ENCODE results near the gene GPN2. TPM values are rescaled to one million over a fixed set of nuclear protein-coding genes. Genes with fewer than 3 reads are reported as not detected.

The GPN2 gene
- total and polyA plus RNA-seq, 2 donors (not counting 1 experiment from before 2014, with no cell fraction given): 15.2 to 43.5 TPM

GRCh38 chr1:26826261-26827105, 63.6 kb downstream of the GPN2 start, which contains the start of gene ZDHHC18:
ZDHHC18 (plus strand) TSS chr1:26826688; CDS start chr1:26826805, 117 bp downstream.
- peaks cover 0 to 5% of the 10 kb centered on the region in 2 experiments for H3K36me3 ChIP-seq (replicated peaks in 1 of 2; ENCODE audit: control extremely low read depth in 1 of 2, control insufficient read depth in 1 of 2, extremely low read depth in 1 of 2, insufficient read depth in 2 of 2, low read length in 1 of 2)
- under 1% methylated on average over 107 of the region's 107 CpGs for WGBS (ENCODE audit: insufficient coverage)
- H3K4me1 ChIP-seq (ENCODE audit: control insufficient read depth in 2 of 2, insufficient read depth in 2 of 2, low read length in 2 of 2): peaks cover 32 to 52% of the 10 kb centered on the region in 2 donors
- peaks cover 0 to 16% (median 4%) of the 10 kb centered on the region in 4 experiments for H3K27me3 ChIP-seq (replicated peaks in 1 of 4; ENCODE audit: control extremely low read depth in 1 of 4, control insufficient read depth in 3 of 4, insufficient read depth in 4 of 4, low read length in 3 of 4)
- DNase-seq (peak; percentile 82), ATAC-seq (ENCODE audit: low read depth) (peak; percentile 92)
- H3K4me2 ChIP-seq (replicated peaks; ENCODE audit: low read depth, low read length, poor library complexity, severe bottlenecking): peak within 1 kb of the TSS; percentile 99
- peak within 1 kb of the TSS; percentile 48 to 89 (median 66) for H3K4me3 ChIP-seq (ENCODE audit: control extremely low read depth in 1 of 5, extremely low read depth in 1 of 5, insufficient read depth in 1 of 5, low read depth in 2 of 5, low read length in 4 of 5)
- H3K27ac ChIP-seq (ENCODE audit: low read length in 2 of 2): peak within 1 kb of the TSS; percentile 22 to 64
- intact Hi-C loops (cut with micrococcal nuclease): no loop called here
- TF ChIP-seq CTCF (IDR thresholded peaks at IDR 0.05) (peak; percentile 48), EZH2 (IDR thresholded peaks at IDR 0.05; ENCODE audit: borderline replicate concordance, insufficient read depth, low read depth, low read length, poor library complexity, severe bottlenecking) (no peak)
- no peaks in the 10 kb centered on the region for H3K9me3 ChIP-seq (ENCODE audit: control extremely low read depth in 1 of 3, control insufficient read depth in 2 of 3, insufficient read depth in 1 of 3, low read length in 2 of 3)
- peaks cover 22% of the 10 kb centered on the region for H3K79me2 ChIP-seq (ENCODE audit: control insufficient read depth, insufficient read depth, low read length)
- peak within 1 kb of the TSS; percentile 93 for H2AFZ ChIP-seq (ENCODE audit: insufficient read depth, low read depth, low read length, poor library complexity, severe bottlenecking)
- Mint-ChIP-seq H3K27me3 (peaks cover 7% of the 10 kb centered on the region), H3K9me3 (ENCODE audit: insufficient read depth) (no peaks in the 10 kb centered on the region), H3K4me3 (peak within 1 kb of the TSS; percentile 93), H3K4me1 (peaks cover 49% of the 10 kb centered on the region), H3K27ac (peak within 1 kb of the TSS; percentile 88)
- ChIA-PET POLR2A (interaction anchor here (0.5 kb wide), 1 partner anchor 43 kb away, joined by 3 read pairs; no protein-coding TSS in a partner anchor), CTCF (interaction anchor here (0.6 to 8.2 kb wide), 5 partner anchors 10 to 327 kb away, joined by 3 to 153 read pairs (median 4); no protein-coding TSS in a partner anchor)
- H3K9ac ChIP-seq (ENCODE audit: low read length): peak within 1 kb of the TSS; percentile 76
- H4K20me1 ChIP-seq (ENCODE audit: control insufficient read depth, insufficient read depth, low read length, poor library complexity, severe bottlenecking): peaks cover 14% of the 10 kb centered on the region

Other genes with a start within 250 kb of the GPN2 start
- gene ARID1A, start 194.3 kb downstream of the GPN2 start, total RNA-seq: 150 and 152 TPM in 2 replicates
- gene ARID1A, start 194.3 kb downstream of the GPN2 start, polyA plus RNA-seq: 80.7 and 98.2 TPM in 2 replicates
- gene PIGV, start 102.3 kb downstream of the GPN2 start, total RNA-seq: 16.1 and 17.4 TPM in 2 replicates
- 8.0 and 9.2 TPM in 2 replicates for gene PIGV, start 102.3 kb downstream of the GPN2 start, polyA plus RNA-seq
- gene ZDHHC18, start 63.6 kb downstream of the GPN2 start, total RNA-seq: 25.8 and 28.2 TPM in 2 replicates
- gene ZDHHC18, start 63.6 kb downstream of the GPN2 start, polyA plus RNA-seq: 25.8 and 30.8 TPM in 2 replicates
- 0.34 and 0.46 TPM in 2 replicates for gene SFN, start 27.1 kb downstream of the GPN2 start, total RNA-seq
- gene SFN, start 27.1 kb downstream of the GPN2 start, polyA plus RNA-seq: 0.09 and 0.63 TPM in 2 replicates
- gene GPATCH3, start 10.2 kb upstream of the GPN2 start, total RNA-seq: 21.9 and 28.6 TPM in 2 replicates
- 9.2 and 12.0 TPM in 2 replicates for gene GPATCH3, start 10.2 kb upstream of the GPN2 start, polyA plus RNA-seq
- not detected in 2 replicates for gene NR0B2, start 23.7 kb upstream of the GPN2 start, total RNA-seq
- not detected in 2 replicates for gene NR0B2, start 23.7 kb upstream of the GPN2 start, polyA plus RNA-seq
- gene NUDC, start 31.5 kb upstream of the GPN2 start, total RNA-seq: 45.3 and 50.1 TPM in 2 replicates
- gene NUDC, start 31.5 kb upstream of the GPN2 start, polyA plus RNA-seq: 28.3 and 40.6 TPM in 2 replicates
- gene KDF1, start 70.2 kb upstream of the GPN2 start, total RNA-seq: 0.74 and 1.4 TPM in 2 replicates
- gene KDF1, start 70.2 kb upstream of the GPN2 start, polyA plus RNA-seq: 1.3 and 2.6 TPM in 2 replicates
- gene TRNP1, start 103.4 kb upstream of the GPN2 start, total RNA-seq: 2.1 and 2.3 TPM in 2 replicates
- gene TRNP1, start 103.4 kb upstream of the GPN2 start, polyA plus RNA-seq: 0.06 and 0.54 TPM in 2 replicates
- gene TENT5B, start 122.6 kb upstream of the GPN2 start, total RNA-seq: 0.20 TPM in 1 of 2 replicates, not detected in the other
- 0.07 TPM in 2 replicates for gene TENT5B, start 122.6 kb upstream of the GPN2 start, polyA plus RNA-seq

Measured in B cell (primary cell).